CD4-positive, alpha-beta T cell treated with Interleukin-21 for 1 hour (primary cell): ENCODE results near the gene SOCS4.

ENCODE experiments used
- DNase-seq: peaks from one replicate; pipeline ENCODE4 v3.0.0-alpha.2; 2020

The SOCS4 gene

DNA sequence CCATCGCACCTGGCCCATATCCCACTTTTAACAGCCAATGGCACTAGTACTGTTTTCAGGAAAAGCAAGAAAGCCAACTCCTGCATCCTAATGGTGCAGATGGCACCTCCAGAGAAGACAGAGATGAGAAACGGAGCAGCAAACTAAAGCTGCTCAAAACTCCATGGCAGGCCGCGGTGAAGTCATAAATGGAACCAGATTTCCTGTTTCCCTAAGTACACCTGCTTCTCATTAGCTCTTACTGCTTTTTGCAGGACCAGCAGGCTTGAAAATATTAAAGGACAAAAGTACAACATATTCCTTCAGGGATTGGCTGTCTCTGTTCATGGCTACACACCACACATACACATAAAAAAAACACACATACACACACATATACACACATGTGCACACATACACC, 65.3 kb downstream of the SOCS4 start:
- no peak for DNase-seq

- no peak for DNase-seq
Measured at GRCh38 chr14:55094292-55095157, 67.5 kb downstream of the SOCS4 start.

GRCh38 chr14:55097881-55098560, 71.0 kb downstream of the SOCS4 start:
- DNase-seq, result peak; percentile 57

DNA sequence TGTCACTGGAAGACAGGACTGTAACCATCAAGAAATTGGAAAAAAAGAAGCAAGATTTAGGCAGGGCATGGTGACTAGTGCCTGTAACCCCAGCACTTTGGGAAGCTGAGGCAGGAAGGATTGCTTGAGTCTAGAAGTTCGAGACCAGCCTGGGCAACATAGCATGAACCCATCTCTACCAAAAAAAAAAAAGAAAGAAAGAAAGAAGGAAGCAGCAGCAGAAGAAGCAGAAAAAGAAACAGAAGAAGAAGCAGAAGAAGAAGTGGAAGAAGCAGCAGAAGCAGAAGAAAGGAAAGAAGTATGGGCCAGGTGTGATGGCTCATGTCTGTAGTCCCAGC, 71.5 kb downstream of the SOCS4 start:
- DNase-seq, result no peak
